HG02870 (cell line): ENCODE measurements around the gene SCARF1.
A peak's percentile ranks its signal among the peaks of the same experiment; 100 is the strongest.
"Not testable (repeated sequence)": the region's sequence is repeated elsewhere in the genome, so short reads cannot be mapped to it uniquely, and the experiment has no call there.

Experiments used
- ATAC-seq: cut with Tn5 transposase; IDR thresholded peaks from one replicate; pipeline ENCODE4 v1.9.1; 2021; ENCODE audit warnings: mild to moderate bottlenecking, moderate library complexity; ENCODE audit not compliant: unreplicated experiment

SCARF1 gene

GRCh38 chr17:1645207-1646171 lies at the start of gene SCARF1:
Gene SCARF1 (minus strand): TSS chr17:1645732. CDS start chr17:1645697, 35 bp downstream.
- ATAC-seq = no peak

DNA sequence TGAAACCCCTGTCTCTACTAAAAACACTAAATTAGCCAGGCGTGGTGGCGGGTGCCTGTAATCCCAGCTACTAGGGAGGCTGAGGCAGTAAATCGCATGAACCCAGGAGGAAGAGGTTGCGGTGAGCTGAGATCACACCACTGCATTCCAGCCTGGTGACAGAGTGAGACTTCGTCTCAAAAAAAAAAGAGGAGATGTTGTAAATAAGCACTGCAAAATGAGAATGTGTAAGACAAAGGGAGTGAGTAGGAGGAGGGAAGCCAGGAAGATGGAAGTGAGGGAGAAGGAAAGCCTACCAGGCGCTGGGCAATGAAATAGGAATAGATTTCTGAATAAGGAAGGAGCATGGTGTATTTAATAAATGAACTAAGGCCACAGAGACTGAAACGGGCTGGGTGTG lies 47.8 kb upstream of the SCARF1 start:
- no peak for ATAC-seq

DNA sequence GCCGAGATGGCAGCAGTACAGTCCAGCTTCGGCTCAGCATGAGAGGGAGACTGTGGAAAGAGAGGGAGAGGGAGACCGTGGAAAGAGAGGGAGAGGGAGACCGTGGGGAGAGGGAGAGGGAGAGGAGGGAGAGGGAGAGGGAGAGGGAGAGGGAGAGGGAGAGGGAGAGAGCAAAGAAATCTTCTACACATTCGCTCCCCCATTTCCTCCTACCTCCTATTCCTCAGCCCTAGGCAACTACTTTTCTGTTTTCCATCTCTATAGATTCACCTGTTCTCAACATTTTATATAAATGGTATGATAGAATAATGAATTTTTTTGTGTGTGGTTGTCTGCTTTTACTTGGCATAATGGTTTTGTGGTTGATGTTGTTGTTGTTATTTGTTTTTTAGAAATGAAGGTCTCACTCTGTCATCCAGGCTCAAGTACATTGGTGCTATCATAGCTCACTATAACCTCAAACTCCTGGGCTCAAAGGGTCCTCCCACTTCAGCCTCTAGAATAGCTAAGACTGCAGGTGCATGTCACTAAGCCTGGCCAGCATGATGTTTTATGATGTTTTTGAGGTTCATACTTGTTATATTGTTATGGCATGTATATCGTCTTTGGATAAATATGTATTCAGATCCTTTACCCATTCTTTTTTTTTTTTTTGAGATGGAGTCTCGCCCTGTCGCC lies 45.2 kb upstream of the SCARF1 start:
- ATAC-seq = no peak

- ATAC-seq = not testable (repeated sequence)
Observed at GRCh38 chr17:1688405-1688804, 42.9 kb upstream of the SCARF1 start.

- ATAC-seq = no peak
Observed at GRCh38 chr17:1686086-1686485, 40.6 kb upstream of the SCARF1 start.

GRCh38 chr17:1684378-1685189 lies 39.1 kb upstream of the SCARF1 start, which contains the start of gene PRPF8:
Gene PRPF8 (minus strand): TSS chr17:1684867. CDS start chr17:1684571, 296 bp downstream.
- peak; percentile 95 for ATAC-seq

DNA sequence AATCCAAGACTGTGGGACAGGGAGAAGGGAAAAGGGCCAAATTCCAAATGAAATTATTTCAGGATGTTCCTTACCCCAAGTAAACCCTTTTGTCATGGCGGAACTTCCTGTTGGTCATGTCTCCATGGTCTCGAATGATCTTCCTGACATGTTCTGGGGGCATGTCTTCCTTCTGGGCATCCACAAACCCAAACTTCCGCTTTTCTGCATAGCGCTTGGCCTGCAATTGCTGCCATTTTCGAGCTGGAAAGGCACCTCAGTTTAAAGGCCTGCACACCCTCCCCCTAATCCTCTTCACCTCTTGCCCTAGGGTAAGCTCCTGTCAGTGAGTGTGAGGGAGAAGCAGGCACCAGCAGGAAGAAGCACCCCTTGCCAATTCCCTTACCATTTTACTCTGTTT lies 37.9 kb upstream of the SCARF1 start:
- ATAC-seq = no peak

DNA sequence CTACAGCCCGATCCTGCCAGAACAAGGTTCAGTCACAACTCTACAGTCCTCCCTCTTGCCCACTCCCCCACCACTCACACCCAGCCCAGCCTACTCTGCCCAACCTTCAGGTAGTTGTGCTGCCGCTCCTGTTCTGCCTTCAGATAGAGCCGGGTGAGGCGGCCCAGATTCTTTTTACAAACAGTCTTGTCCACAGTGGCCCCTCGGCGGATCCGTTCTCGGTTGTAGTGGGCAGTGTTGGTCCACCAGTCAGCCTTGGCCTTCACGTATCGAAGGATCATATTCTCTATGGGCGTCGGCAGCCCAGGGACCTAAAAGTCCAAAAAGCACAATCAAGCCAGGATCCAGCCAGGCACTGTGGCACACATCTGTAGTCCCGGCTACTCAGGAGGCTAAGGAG lies 30.9 kb upstream of the SCARF1 start:
- ATAC-seq = no peak

- ATAC-seq = no peak
Observed at GRCh38 chr17:1673041-1673785, 27.7 kb upstream of the SCARF1 start.

DNA sequence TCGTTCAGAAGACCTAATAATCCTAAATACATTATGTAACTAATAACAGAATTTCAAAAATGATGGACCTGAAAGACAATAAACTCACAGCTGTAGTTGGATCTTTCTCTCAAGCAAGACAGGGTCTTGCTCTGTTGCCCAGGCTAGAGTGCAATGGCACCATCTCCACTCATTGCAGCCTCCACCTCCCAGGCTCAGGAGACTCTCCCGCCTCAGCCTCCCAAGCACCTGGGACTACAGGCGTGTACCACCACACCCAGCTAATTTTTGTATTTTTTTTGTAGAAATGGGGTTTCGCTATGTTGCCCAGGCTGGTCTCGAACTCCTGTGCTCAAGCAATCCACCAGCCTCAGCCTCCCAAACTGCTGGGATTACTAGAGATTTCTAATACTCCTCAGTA lies 18.4 kb upstream of the SCARF1 start:
- not testable (repeated sequence) for ATAC-seq

GRCh38 chr17:1661045-1661444 lies 15.5 kb upstream of the SCARF1 start:
- no peak for ATAC-seq

DNA sequence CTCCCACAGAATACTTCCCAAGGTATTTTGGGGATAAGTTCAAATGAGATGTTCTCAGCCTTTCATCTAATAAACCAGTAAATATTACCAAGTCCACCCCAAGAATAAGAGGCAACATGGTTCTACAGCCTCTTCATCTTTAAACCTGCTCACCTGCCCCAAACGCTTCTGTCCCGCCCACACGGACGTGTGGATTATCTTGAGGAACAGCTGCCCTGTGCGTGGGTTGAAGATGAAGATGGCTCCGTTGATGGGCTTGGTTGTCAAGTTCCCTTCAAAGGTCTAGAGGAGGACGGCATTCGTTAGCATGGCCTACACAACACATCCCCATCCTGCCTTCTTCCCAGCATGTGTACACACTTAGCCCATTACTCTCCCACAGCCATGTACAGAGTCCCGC lies 12.6 kb upstream of the SCARF1 start:
- ATAC-seq = no peak

DNA sequence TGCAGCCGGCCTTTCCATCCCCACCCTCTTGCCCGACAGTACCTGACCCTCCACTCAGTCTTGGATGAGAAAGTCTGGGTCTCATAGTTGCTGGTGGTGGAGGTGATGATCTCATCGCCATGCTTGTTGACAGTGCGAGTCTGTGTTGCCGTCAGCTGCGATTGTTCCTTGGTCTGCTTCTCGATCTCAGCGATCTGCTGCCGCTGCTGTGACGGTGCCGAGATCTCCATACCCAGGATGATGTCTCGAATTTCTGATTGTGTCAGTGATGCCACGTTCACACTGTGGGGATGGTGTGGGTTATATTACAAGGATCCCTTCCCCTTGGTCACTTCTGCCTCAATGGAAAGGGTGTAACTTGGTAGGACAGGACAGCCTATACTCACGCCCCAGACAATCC lies 8.2 kb upstream of the SCARF1 start:
- ATAC-seq = no peak

DNA sequence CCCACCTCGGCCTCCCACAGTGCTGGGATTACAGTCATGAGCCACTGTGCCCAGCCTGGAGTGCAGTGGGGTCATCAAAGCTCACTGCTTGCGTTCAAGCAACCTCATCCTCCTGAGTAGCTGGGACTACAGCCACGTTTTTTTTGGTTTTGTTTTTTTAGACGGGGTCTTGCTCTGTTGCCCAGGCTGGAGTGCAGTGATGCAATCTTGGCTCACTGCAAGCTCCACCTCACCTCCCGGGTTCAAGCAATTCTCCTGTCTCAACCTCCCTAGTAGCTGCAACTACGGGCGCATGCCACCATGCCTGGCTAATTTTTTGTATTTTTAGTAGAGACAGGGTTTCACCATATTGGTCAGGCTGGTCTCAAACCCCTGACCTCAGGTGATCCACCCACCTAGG lies 7.3 kb upstream of the SCARF1 start:
- ATAC-seq = not testable (repeated sequence)

GRCh38 chr17:1651559-1651844 lies 6.0 kb upstream of the SCARF1 start:
- no peak for ATAC-seq

GRCh38 chr17:1650731-1651558 lies 5.4 kb upstream of the SCARF1 start:
- ATAC-seq = no peak

DNA sequence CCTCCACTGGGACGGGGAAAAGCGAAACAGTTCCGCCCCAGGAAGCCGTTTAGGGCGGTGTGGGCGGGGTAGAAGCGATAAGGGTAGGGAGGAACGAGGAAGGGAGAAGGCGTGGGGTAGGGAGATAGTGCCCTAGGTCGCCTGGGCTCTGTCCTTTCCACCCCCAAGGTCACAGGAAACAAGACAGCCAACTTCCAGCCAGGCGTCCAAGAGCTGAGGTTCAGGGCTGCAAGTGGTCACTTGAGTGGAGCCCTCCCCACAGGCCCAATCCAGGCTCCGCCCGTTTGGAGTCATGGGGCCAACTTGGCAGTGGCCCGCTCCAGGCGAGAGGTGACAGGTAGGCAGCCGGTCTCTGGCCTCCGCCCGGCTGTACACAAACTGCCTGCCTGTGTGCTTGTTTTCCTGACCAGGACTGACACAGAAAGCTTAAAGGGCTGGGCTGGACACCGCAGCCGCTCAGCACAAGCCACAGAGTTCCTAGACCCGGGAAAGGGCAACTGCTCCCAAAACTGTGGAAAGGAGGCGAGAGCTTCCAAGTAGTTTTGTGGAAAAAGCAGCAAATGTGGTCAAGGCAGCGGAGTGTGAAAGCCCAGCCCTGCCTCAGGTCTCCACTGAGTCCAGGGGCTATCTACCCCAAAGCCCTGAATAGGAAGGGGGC lies 4.4 kb upstream of the SCARF1 start, which contains the start of gene RILP:
Gene RILP, minus strand, starts transcription at position 23 of the 658 bp plus-strand sequence. CDS start 62 bp downstream, outside the sequence.
- no peak for ATAC-seq

DNA sequence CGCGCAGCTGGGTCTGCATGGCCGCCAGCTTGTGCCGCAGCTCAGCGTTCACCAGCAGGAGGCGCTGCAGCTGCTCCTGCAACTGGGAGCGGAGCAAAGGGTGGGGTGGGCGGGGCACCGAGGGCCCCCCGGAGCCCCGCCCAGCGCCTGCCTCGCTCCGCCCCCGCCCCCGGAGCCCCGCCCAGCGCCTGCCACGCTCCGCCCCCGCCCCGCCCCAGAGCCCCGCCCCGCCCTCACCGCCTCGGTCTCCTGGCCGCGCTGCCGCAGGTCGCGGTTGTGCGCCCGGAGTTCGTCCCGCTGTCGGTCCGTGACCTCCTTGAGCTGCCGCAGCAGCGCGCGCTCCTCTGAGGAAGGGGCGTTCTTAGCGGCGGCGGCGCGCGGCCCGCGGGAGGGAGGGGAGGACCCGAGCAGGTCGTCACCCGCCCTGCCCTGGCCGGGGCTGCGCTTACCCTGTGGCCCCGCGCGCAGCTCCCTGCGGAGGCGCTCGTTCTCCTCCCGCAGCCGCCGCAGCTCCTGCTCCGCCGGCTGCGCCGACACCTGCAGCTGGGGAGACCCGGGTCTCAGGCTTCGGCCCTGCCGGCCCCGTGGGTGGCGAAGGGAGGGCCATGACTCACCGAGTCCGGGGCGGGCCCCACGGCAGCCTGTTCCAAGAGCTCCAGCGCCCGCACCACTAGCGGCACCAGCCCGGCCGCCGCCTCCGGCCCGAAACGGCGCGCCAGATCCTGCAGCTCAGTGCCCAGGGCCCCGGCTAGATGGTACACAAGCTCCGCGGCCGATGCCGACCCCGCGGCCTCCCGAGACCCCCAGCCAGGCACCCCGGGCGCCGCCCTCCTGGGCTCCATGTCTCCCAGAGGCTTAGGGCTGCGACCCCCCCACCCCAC lies 3.7 kb upstream of the SCARF1 start:
- peak; percentile 43 for ATAC-seq
